Activated CD8-positive, alpha-beta T cell treated with anti-CD3 and anti-CD28 coated beads for 36 hours (primary cell): ENCODE data around the gene GSTP1. TPM values are rescaled to one million over a fixed set of nuclear protein-coding genes. Genes with fewer than 3 reads are reported as not detected.

Experiments
- ATAC-seq: fragments of 200-7000 bp; cut with Tn5 transposase; one replicate; pipeline ENCODE4 v1.10.0; 2021; ENCODE audit warnings: mild to moderate bottlenecking, moderate library complexity
- CTCF ChIA-PET: fragments of 350-600 bp; sonication (Branson Sonifier 250); formaldehyde crosslinking; loops from one replicate; lab custom pipeline; 2021; ENCODE audit warnings: antibody characterized with exemption; lab: Charles Lee
- POLR2A ChIA-PET: fragments of 350-600 bp; sonication (Branson Sonifier 250); formaldehyde crosslinking; loops from one replicate; lab custom pipeline; 2021; ENCODE audit warnings: antibody characterized with exemption; lab: Charles Lee
- DNase-seq: peaks from one replicate; pipeline ENCODE4 v3.0.0-alpha.2; 2020
- H3K27ac Mint-ChIP-seq: one replicate; pipeline ENCODE4 v1.8.0; 2021; ENCODE audit warnings: mild to moderate bottlenecking, mixed read lengths
- H3K27me3 Mint-ChIP-seq: one replicate; pipeline ENCODE4 v1.8.0; 2021; ENCODE audit warnings: mixed read lengths
- H3K36me3 Mint-ChIP-seq: one replicate; pipeline ENCODE4 v1.8.0; 2021; ENCODE audit warnings: low read depth, mixed read lengths
- H3K4me1 Mint-ChIP-seq: one replicate; pipeline ENCODE4 v1.8.0; 2021; ENCODE audit warnings: low read depth, mixed read lengths
- H3K4me3 Mint-ChIP-seq: one replicate; pipeline ENCODE4 v1.8.0; 2021; ENCODE audit warnings: mild to moderate bottlenecking, moderate library complexity, mixed read lengths
- H3K9me3 Mint-ChIP-seq: one replicate; pipeline ENCODE4 v1.8.0; 2021; ENCODE audit warnings: mixed read lengths
- CTCF ChIP-seq: fragments of 200-600 bp; IDR thresholded peaks from one replicate; pipeline ENCODE4 v1.8.0; 2022; ENCODE audit warnings: antibody characterized with exemption, mild to moderate bottlenecking
- intact Hi-C: fragments of 100-400 bp; cut with micrococcal nuclease; formaldehyde crosslinking; loops from one replicate; pipeline ENCODE4 v1.10.0; 2022
- total RNA-seq, 2 experiments: library from RNA; stranded (reverse); gene quantifications; one replicate each; pipeline ENCODE4 v1.2.3, GENCODE V29; 2021

The GSTP1 gene
- total RNA-seq, 2 experiments from 2014 or later: 467 to 472 TPM

- ATAC-seq (no peak), DNase-seq (peak; percentile 51)
- Mint-ChIP-seq H3K36me3 (no peaks in the 10 kb centered on the region), H3K27ac (no peak overlapping the region), H3K4me3 (no peak overlapping the region), H3K4me1 (no peaks in the 10 kb centered on the region), H3K27me3 (peaks cover 8% of the 10 kb centered on the region), H3K9me3 (no peaks in the 10 kb centered on the region)
- intact Hi-C loops: no loop called here
- TF ChIP-seq CTCF: peak; percentile 73
- CTCF ChIA-PET: interaction anchor here (0.8 to 3.0 kb wide), 12 partner anchors 11 to 119 kb away, joined by 3 to 18 read pairs (median 4); partner anchors contain the start of gene GSTP1
- POLR2A ChIA-PET: no interaction called here
Measured at GRCh38 chr11:67572747-67573419, 10.7 kb upstream of the GSTP1 start.

GRCh38 chr11:67574938-67575337 is 8.7 kb upstream of the GSTP1 start:
- Mint-ChIP-seq H3K27me3 (peaks cover 10% of the 10 kb centered on the region), H3K4me1 (peaks cover 10% of the 10 kb centered on the region), H3K36me3 (no peaks in the 10 kb centered on the region), H3K27ac (no peak overlapping the region), H3K9me3 (no peaks in the 10 kb centered on the region), H3K4me3 (no peak overlapping the region)
- intact Hi-C loops: no loop called here
- CTCF ChIA-PET: interaction anchor here (1.5 kb wide), 1 partner anchor 9 kb away, joined by 3 read pairs; no protein-coding TSS in a partner anchor
- no peak for TF ChIP-seq CTCF
- DNase-seq (no peak), ATAC-seq (no peak)
- POLR2A ChIA-PET: no interaction called here

- intact Hi-C loops: no loop called here
- CTCF ChIA-PET: no interaction called here
- ATAC-seq (peak; percentile 60), DNase-seq (no peak)
- H3K4me1 Mint-ChIP-seq: peaks cover 11% of the 10 kb centered on the region
- no peak overlapping the region for H3K27ac Mint-ChIP-seq
- TF ChIP-seq CTCF: no peak
- H3K4me3 Mint-ChIP-seq: no peak overlapping the region
- no peaks in the 10 kb centered on the region for H3K9me3 Mint-ChIP-seq
- no peaks in the 10 kb centered on the region for H3K36me3 Mint-ChIP-seq
- H3K27me3 Mint-ChIP-seq: peaks cover 11% of the 10 kb centered on the region
- POLR2A ChIA-PET: interaction anchor here (1.1 kb wide), 1 partner anchor 41 kb away, joined by 3 read pairs; no protein-coding TSS in a partner anchor
Measured at GRCh38 chr11:67576735-67577475, 6.7 kb upstream of the GSTP1 start.

GRCh38 chr11:67577951-67578350 is 5.7 kb upstream of the GSTP1 start:
- peaks cover 19% of the 10 kb centered on the region for H3K4me1 Mint-ChIP-seq
- no peaks in the 10 kb centered on the region for H3K9me3 Mint-ChIP-seq
- no peak overlapping the region for H3K27ac Mint-ChIP-seq
- ChIA-PET POLR2A (no interaction called here), CTCF (interaction anchor here (1.1 kb wide), 1 partner anchor 81 kb away, joined by 3 read pairs; no protein-coding TSS in a partner anchor)
- H3K4me3 Mint-ChIP-seq: no peak overlapping the region
- intact Hi-C loops: no loop called here
- no peak for TF ChIP-seq CTCF
- no peak for DNase-seq
- peaks cover 11% of the 10 kb centered on the region for H3K27me3 Mint-ChIP-seq
- no peak for ATAC-seq
- H3K36me3 Mint-ChIP-seq: no peaks in the 10 kb centered on the region
